Measurements from ENCODE around the gene CADPS. TPM values are rescaled to one million over a fixed set of nuclear protein-coding genes. Genes with fewer than 3 reads are reported as not detected.

CADPS gene
- total and polyA plus RNA-seq, 5 donors from 2014 or later = not detected

GRCh38 chr3:62501289-62501668 lies 373.9 kb downstream of the CADPS start:
- H3K9me3 ChIP-seq (ENCODE audit: control insufficient read depth in 2 of 2, low read length in 2 of 2) = no peaks in the 10 kb centered on the region
- no peak overlapping the region for H3K27ac ChIP-seq (ENCODE audit: insufficient read depth, low read length, poor library complexity, severe bottlenecking)
- no peak for ATAC-seq (ENCODE audit: low read depth in 2 of 2)
- H3K4me3 Mint-ChIP-seq = no peak overlapping the region
- H3K27ac Mint-ChIP-seq = no peak overlapping the region
- no peaks in the 10 kb centered on the region for H3K27me3 ChIP-seq (ENCODE audit: control insufficient read depth, insufficient read depth, low read length)
- H3K36me3 Mint-ChIP-seq = no peaks in the 10 kb centered on the region
- no peaks in the 10 kb centered on the region for H3K36me3 ChIP-seq (ENCODE audit: control insufficient read depth, insufficient read depth, low read length)
- H3K4me3 ChIP-seq (ENCODE audit: low read depth, low read length) = no peak overlapping the region
- H3K4me1 ChIP-seq (ENCODE audit: control insufficient read depth, insufficient read depth, low read length, poor library complexity, severe bottlenecking) = no peaks in the 10 kb centered on the region
- DNase-seq = no peak
- H3K4me1 Mint-ChIP-seq = no peaks in the 10 kb centered on the region
- peaks cover 0 to 3% (median 0%) of the 10 kb centered on the region in 7 donors for H3K9me3 Mint-ChIP-seq
- H3K27me3 Mint-ChIP-seq = no peaks in the 10 kb centered on the region

DNA sequence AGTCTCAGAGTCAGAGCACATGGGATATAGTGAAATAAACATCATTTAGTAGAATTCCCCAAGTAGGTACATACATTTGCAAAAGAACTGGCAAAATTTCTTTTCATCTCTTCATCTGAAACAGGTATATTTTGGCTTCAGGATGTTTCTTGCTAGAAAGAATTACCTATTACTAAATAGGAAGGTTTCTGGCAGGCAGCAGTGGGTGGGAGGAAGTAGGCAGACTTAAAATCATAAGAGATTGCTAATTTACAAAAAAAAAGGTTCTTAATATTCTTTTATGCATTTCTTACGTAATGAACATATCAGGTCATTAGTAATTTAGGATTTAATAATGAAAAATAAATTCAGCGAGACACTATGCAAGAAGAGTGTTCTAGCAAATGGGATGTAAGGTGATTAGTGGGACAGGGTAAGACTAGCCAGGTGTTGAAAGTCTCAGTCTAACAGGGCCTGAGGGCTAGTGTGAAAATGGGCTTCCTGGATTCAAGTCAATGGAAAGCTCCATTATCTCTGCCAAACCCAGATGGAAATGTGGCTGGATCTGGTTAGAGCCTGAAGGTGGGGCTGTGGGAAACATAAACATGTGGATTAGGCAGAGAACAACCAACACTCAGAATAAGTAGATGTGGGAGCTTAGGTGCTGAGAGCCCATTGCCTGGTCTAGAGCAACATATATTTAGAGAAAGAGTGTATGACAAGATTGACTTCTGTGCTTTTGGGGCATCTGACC lies 374.5 kb downstream of the CADPS start:
- no peaks in the 10 kb centered on the region for H3K4me1 ChIP-seq (ENCODE audit: control insufficient read depth, insufficient read depth, low read length, poor library complexity, severe bottlenecking)
- H3K27me3 ChIP-seq (ENCODE audit: control insufficient read depth, insufficient read depth, low read length) = no peaks in the 10 kb centered on the region
- H3K9me3 ChIP-seq (ENCODE audit: control insufficient read depth in 2 of 2, low read length in 2 of 2) = no peaks in the 10 kb centered on the region
- no peak for DNase-seq
- H3K4me3 ChIP-seq (ENCODE audit: low read depth, low read length) = no peak overlapping the region
- H3K9me3 Mint-ChIP-seq = peaks cover 0 to 3% (median 0%) of the 10 kb centered on the region in 7 donors
- no peaks in the 10 kb centered on the region for H3K4me1 Mint-ChIP-seq
- no peak overlapping the region for H3K27ac Mint-ChIP-seq
- ATAC-seq (ENCODE audit: low read depth in 2 of 2) = no peak
- no peaks in the 10 kb centered on the region for H3K36me3 Mint-ChIP-seq
- H3K27ac ChIP-seq (ENCODE audit: insufficient read depth, low read length, poor library complexity, severe bottlenecking) = no peak overlapping the region
- no peak overlapping the region for H3K4me3 Mint-ChIP-seq
- no peaks in the 10 kb centered on the region for H3K36me3 ChIP-seq (ENCODE audit: control insufficient read depth, insufficient read depth, low read length)
- no peaks in the 10 kb centered on the region for H3K27me3 Mint-ChIP-seq

DNA sequence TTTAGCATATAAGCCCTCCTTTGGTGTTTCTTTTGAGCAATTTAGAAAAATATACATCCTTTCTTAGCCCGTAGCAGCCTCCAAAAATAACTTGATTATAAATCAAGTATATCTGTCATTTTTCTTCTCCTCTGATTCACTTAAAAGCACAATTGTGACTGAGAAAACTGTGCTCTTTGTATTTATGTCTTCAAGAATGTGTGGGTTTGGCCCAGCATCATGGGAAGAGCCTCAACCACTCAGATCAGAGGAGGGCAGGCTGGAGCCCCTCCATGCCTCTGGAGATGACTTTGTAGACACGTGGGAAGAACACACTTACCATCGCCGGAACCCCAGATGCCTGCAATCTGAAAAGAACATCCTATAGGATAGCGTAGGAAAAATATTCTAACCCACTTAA lies 378.1 kb downstream of the CADPS start:
- Histone ChIP-seq H3K36me3 (ENCODE audit: control insufficient read depth, insufficient read depth, low read length) (no peaks in the 10 kb centered on the region), H3K4me3 (ENCODE audit: low read depth, low read length) (no peak overlapping the region), H3K4me1 (ENCODE audit: control insufficient read depth, insufficient read depth, low read length, poor library complexity, severe bottlenecking) (no peaks in the 10 kb centered on the region), H3K9me3 (ENCODE audit: control insufficient read depth in 2 of 2, low read length in 2 of 2) (no peaks in the 10 kb centered on the region), H3K27ac (ENCODE audit: insufficient read depth, low read length, poor library complexity, severe bottlenecking) (no peak overlapping the region), H3K27me3 (ENCODE audit: control insufficient read depth, insufficient read depth, low read length) (no peaks in the 10 kb centered on the region)
- Mint-ChIP-seq H3K4me3 (no peak overlapping the region), H3K36me3 (no peaks in the 10 kb centered on the region), H3K27ac (no peak overlapping the region), H3K27me3 (no peaks in the 10 kb centered on the region), H3K9me3 (peaks cover 0 to 3% (median 0%) of the 10 kb centered on the region in 7 donors), H3K4me1 (no peaks in the 10 kb centered on the region)
- no peak for DNase-seq
- ATAC-seq (ENCODE audit: low read depth in 2 of 2) = no peak

GRCh38 chr3:62496503-62496902 lies 378.7 kb downstream of the CADPS start:
- no peaks in the 10 kb centered on the region for H3K4me1 Mint-ChIP-seq

DNA sequence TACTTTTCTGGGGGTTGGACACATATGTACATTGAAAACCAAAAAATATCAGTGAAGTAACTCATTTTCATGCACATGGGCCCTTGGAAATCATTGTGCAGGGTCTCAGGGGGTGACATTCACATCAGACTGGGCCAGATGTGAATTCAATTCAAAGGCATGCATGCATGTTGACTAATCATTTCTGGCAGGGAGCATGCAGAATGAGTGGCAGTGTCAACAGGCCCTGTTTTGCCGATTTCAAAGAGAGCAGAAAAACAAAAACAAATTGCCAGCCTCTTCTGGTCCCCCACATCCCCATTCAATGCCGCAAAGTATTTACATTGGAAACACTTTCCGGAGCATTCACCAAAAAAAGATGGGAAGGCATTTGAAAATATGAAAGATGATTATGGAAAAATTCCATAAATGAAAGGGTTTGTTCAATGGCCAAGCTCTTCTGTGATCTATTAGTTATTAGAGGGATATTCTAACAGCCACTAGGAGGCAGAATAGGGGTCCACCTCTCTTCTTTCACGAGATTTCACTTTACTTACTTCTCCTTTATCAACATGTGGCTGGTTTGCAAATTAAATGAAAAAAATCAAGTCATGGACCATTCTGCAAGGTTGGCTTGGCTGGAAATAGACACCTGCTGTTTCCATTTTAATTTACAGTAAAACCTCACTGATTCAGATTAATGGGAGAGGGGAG lies 382.0 kb downstream of the CADPS start:
- ATAC-seq (ENCODE audit: low read depth in 2 of 2) = no peak
- Mint-ChIP-seq H3K27ac (no peak overlapping the region), H3K27me3 (no peaks in the 10 kb centered on the region), H3K36me3 (no peaks in the 10 kb centered on the region), H3K4me3 (no peak overlapping the region), H3K4me1 (no peaks in the 10 kb centered on the region), H3K9me3 (peaks cover 0 to 5% (median 0%) of the 10 kb centered on the region in 7 donors)
- Histone ChIP-seq H3K9me3 (ENCODE audit: control insufficient read depth in 2 of 2, low read length in 2 of 2) (no peaks in the 10 kb centered on the region), H3K4me1 (ENCODE audit: control insufficient read depth, insufficient read depth, low read length, poor library complexity, severe bottlenecking) (no peaks in the 10 kb centered on the region), H3K27ac (ENCODE audit: insufficient read depth, low read length, poor library complexity, severe bottlenecking) (no peak overlapping the region), H3K4me3 (ENCODE audit: low read depth, low read length) (no peak overlapping the region), H3K36me3 (ENCODE audit: control insufficient read depth, insufficient read depth, low read length) (no peaks in the 10 kb centered on the region), H3K27me3 (ENCODE audit: control insufficient read depth, insufficient read depth, low read length) (no peaks in the 10 kb centered on the region)
- DNase-seq = no peak

More at GRCh38 chr3:62496503-62496902, 378.7 kb downstream of the CADPS start:
- H3K9me3 Mint-ChIP-seq = peaks cover 0 to 3% (median 0%) of the 10 kb centered on the region in 7 donors
- no peak overlapping the region for H3K27ac ChIP-seq (ENCODE audit: insufficient read depth, low read length, poor library complexity, severe bottlenecking)
- DNase-seq (no peak), ATAC-seq (ENCODE audit: low read depth in 2 of 2) (no peak)
- no peaks in the 10 kb centered on the region for H3K36me3 Mint-ChIP-seq
- H3K4me3 ChIP-seq (ENCODE audit: low read depth, low read length) = no peak overlapping the region
- no peaks in the 10 kb centered on the region for H3K9me3 ChIP-seq (ENCODE audit: control insufficient read depth in 2 of 2, low read length in 2 of 2)
- no peaks in the 10 kb centered on the region for H3K4me1 ChIP-seq (ENCODE audit: control insufficient read depth, insufficient read depth, low read length, poor library complexity, severe bottlenecking)
- no peaks in the 10 kb centered on the region for H3K36me3 ChIP-seq (ENCODE audit: control insufficient read depth, insufficient read depth, low read length)
- H3K27ac Mint-ChIP-seq = no peak overlapping the region
- no peaks in the 10 kb centered on the region for H3K27me3 Mint-ChIP-seq
- H3K27me3 ChIP-seq (ENCODE audit: control insufficient read depth, insufficient read depth, low read length) = no peaks in the 10 kb centered on the region
- no peak overlapping the region for H3K4me3 Mint-ChIP-seq

DNA sequence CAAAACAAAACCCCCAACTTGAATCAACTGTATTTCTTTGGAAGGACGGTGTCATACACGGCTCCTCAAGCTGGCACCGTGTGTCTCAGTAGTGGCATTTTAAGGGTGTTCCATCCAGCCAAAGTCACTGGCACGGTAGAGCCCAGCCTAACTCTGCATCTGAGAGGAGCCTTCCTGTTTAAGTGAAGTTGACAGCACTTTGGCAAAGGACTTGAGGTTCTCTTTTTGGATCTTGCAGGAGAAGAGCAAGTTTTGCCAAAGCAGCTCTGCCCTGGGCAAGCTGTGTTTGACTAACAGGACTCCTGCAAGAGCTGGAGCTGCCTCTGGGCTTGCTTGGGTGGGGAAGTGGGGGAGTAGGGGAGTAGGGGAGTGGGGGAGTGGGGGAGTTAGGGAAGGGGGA lies 392.3 kb downstream of the CADPS start:
- H3K36me3 ChIP-seq (ENCODE audit: control insufficient read depth, insufficient read depth, low read length) = no peaks in the 10 kb centered on the region
- DNase-seq (no peak), ATAC-seq (ENCODE audit: low read depth in 2 of 2) (no peak)
- Mint-ChIP-seq H3K9me3 (peaks cover 0 to 5% (median 0%) of the 10 kb centered on the region in 7 donors), H3K27ac (no peak overlapping the region), H3K36me3 (no peaks in the 10 kb centered on the region), H3K27me3 (peaks cover 5% of the 10 kb centered on the region), H3K4me3 (no peak overlapping the region), H3K4me1 (no peaks in the 10 kb centered on the region)
- no peak overlapping the region for H3K27ac ChIP-seq (ENCODE audit: insufficient read depth, low read length, poor library complexity, severe bottlenecking)
- H3K4me3 ChIP-seq (ENCODE audit: low read depth, low read length) = no peak overlapping the region
- H3K4me1 ChIP-seq (ENCODE audit: control insufficient read depth, insufficient read depth, low read length, poor library complexity, severe bottlenecking) = no peaks in the 10 kb centered on the region
- no peaks in the 10 kb centered on the region for H3K9me3 ChIP-seq (ENCODE audit: control insufficient read depth in 2 of 2, low read length in 2 of 2)
- H3K27me3 ChIP-seq (ENCODE audit: control insufficient read depth, insufficient read depth, low read length) = no peaks in the 10 kb centered on the region

- Histone ChIP-seq H3K4me1 (ENCODE audit: control insufficient read depth, insufficient read depth, low read length, poor library complexity, severe bottlenecking) (no peaks in the 10 kb centered on the region), H3K4me3 (ENCODE audit: low read depth, low read length) (no peak overlapping the region), H3K9me3 (ENCODE audit: control insufficient read depth in 2 of 2, low read length in 2 of 2) (no peaks in the 10 kb centered on the region), H3K27me3 (ENCODE audit: control insufficient read depth, insufficient read depth, low read length) (no peaks in the 10 kb centered on the region), H3K27ac (ENCODE audit: insufficient read depth, low read length, poor library complexity, severe bottlenecking) (no peak overlapping the region), H3K36me3 (ENCODE audit: control insufficient read depth, insufficient read depth, low read length) (no peaks in the 10 kb centered on the region)
- Mint-ChIP-seq H3K36me3 (no peaks in the 10 kb centered on the region), H3K27me3 (peaks cover 5% of the 10 kb centered on the region), H3K4me1 (no peaks in the 10 kb centered on the region), H3K9me3 (peaks cover 0 to 5% (median 0%) of the 10 kb centered on the region in 7 donors), H3K4me3 (no peak overlapping the region), H3K27ac (no peak overlapping the region)
- DNase-seq = no peak
- no peak for ATAC-seq (ENCODE audit: low read depth in 2 of 2)
Measured at GRCh38 chr3:62481962-62482361, 393.3 kb downstream of the CADPS start.

DNA sequence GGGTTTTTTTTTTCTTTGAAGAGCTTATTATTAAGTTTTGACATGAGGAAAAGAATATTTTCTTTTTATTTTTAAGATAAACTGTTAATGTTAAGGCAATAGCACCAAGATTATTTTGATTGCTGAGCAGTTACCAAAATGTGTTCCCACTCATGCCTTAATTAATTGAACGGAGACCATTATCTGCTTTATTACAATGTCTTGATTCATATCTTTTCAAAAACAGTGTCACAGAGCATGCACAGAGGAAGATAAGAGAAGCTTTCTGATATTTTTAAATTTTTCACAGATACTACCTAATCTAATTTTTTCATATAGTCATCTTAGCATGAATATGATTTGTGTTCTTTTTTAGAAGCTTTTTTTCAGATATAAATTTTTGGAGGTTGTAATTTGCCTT lies 395.2 kb downstream of the CADPS start:
- ATAC-seq (ENCODE audit: low read depth in 2 of 2) = no peak
- DNase-seq = no peak
- H3K27me3 Mint-ChIP-seq = peaks cover 5% of the 10 kb centered on the region
- no peaks in the 10 kb centered on the region for H3K36me3 Mint-ChIP-seq
- H3K9me3 ChIP-seq (ENCODE audit: control insufficient read depth in 2 of 2, low read length in 2 of 2) = no peaks in the 10 kb centered on the region
- H3K4me3 ChIP-seq (ENCODE audit: low read depth, low read length) = no peak overlapping the region
- H3K27me3 ChIP-seq (ENCODE audit: control insufficient read depth, insufficient read depth, low read length) = no peaks in the 10 kb centered on the region
- no peaks in the 10 kb centered on the region for H3K4me1 ChIP-seq (ENCODE audit: control insufficient read depth, insufficient read depth, low read length, poor library complexity, severe bottlenecking)
- H3K4me3 Mint-ChIP-seq = no peak overlapping the region
- H3K4me1 Mint-ChIP-seq = no peaks in the 10 kb centered on the region
- peaks cover 0 to 5% (median 0%) of the 10 kb centered on the region in 7 donors for H3K9me3 Mint-ChIP-seq
- no peak overlapping the region for H3K27ac Mint-ChIP-seq
- H3K36me3 ChIP-seq (ENCODE audit: control insufficient read depth, insufficient read depth, low read length) = no peaks in the 10 kb centered on the region
- no peak overlapping the region for H3K27ac ChIP-seq (ENCODE audit: insufficient read depth, low read length, poor library complexity, severe bottlenecking)

Measured in CD4-positive, CD25-positive, alpha-beta regulatory T cell (primary cell).